ENCODE measurements around the gene CFP. TPM values are rescaled to one million over a fixed set of nuclear protein-coding genes. Genes with fewer than 3 reads are reported as not detected.
A peak's percentile ranks its signal among the peaks of the same experiment; 100 is the strongest.

CFP gene
- total RNA-seq, 1 experiment from 2014 or later, result 0.24 TPM

GRCh38 chrX:47576021-47576898 is 53.5 kb downstream of the CFP start:
- DNase-seq (ENCODE audit: low read depth), result no peak

DNA sequence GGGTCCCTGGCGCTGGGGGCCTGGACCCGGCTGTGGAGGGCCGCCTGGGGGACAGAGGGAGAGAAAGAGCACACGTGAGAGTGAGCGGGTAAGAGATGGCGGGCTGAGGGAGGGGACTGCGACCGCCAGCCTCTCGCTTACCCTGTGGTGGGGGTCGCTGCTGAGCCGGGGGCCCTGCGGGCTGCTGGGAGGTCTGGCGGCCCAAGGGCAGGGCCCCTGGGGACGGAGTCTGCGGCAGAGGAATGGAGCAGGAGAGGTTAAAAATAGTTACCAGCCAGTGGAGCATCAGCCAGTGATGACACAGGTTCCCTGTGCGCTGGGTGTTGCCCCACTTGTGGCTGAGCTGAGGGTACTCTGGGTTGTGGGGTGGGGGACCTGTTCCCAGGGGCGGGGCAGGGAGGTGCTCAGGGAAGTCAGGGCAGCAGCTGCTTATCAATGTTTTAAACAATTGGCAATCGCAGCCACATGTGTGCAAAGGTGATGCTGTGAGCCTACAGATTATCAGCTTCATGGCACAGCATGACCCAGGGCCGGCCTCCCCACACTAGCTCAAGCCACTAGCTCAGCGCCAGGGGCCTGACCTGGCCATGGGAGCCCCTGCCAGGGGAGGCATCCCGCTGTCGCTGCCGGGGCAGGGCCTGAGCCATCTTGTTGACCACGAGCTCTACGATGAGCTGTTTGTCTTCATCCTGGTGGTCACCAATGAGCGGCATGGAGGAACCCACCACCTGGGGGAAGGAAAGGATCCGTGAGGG is 55.0 kb downstream of the CFP start:
- DNase-seq (ENCODE audit: low read depth), result no peak

- DNase-seq (ENCODE audit: low read depth), result no peak
Measured at GRCh38 chrX:47574076-47574546, 55.6 kb downstream of the CFP start.

DNA sequence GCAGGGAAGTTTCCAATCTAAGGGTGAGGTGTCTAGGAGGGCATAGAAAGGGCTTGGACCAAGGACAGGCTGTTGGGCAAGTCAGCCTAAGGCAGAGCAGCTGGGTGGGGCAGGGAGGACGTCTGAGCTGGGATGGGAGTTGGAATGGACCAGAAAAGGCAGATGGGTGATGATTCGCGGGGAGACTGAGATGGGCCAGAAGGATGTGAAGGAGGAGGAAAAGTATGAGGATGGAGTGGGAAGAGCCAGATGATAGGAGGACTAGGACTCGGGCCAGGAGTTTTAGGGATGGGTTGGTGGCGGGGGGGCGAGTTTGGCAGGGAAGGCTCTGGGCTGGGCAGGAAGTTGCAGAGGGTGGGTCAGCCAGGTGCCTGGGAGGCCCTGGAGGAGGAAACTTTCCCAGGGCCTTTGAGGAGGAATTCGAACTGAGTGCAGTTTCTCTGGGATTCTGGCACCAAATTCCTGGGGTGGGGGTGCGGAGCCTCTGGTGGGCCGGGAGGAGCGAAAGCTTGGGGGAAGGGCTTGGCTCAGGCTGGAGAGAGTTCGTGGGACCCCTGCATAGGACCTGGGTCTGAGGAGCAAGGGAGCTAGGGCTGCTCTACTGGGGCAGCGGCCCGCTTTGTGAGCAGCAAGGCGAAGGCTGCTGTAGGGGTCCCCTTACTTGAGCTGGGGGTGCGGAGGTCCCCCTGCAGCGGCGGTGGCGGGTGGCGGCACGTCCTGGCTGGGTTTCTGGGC is 56.2 kb downstream of the CFP start:
- DNase-seq (ENCODE audit: low read depth), result peak; percentile 32

Small RNA genes within 50 kb of the gene (small RNA-seq; reads per million reads assigned to genes)
- not detected for gene MIR4769

Other genes starting within 250 kb of the CFP start
- gene ZNF41, start 146.7 kb downstream of the CFP start, total RNA-seq (2014; rRNA removed; shearing (Covaris generic)), result 8.4 and 8.6 TPM in 2 replicates
- 25.0 and 32.4 TPM in 2 replicates for gene ARAF, start 68.7 kb downstream of the CFP start, total RNA-seq (2014; rRNA removed; shearing (Covaris generic))
- 141 and 185 TPM in 2 replicates for gene TIMP1, start 47.5 kb downstream of the CFP start, total RNA-seq (2014; rRNA removed; shearing (Covaris generic))
- not detected in 2 replicates for gene SYN1, start 10.1 kb downstream of the CFP start, total RNA-seq (2014; rRNA removed; shearing (Covaris generic))
- 31.7 and 40.7 TPM in 2 replicates for gene ELK1, start 20.6 kb upstream of the CFP start, total RNA-seq (2014; rRNA removed; shearing (Covaris generic))
- gene UXT, start 29.2 kb upstream of the CFP start, total RNA-seq (2014; rRNA removed; shearing (Covaris generic)), result 97.9 and 116 TPM in 2 replicates
- 5.6 and 7.7 TPM in 2 replicates for gene ZNF81, start 207.0 kb upstream of the CFP start, total RNA-seq (2014; rRNA removed; shearing (Covaris generic))